DND-41 (cell line): ENCODE data around the gene UTP11.
A peak's percentile ranks its signal among the peaks of the same experiment; 100 is the strongest.

Experiments used
- ATAC-seq: fragments of 200-7000 bp; cut with Tn5 transposase; 3 replicates; pipeline ENCODE4 v1.9.1; 2021; ENCODE audit warnings: low read depth; ENCODE audit not compliant: insufficient read depth
- DNase-seq: peaks from one replicate; pipeline ENCODE4 v3.0.0-alpha.2; 2020
- H2AFZ ChIP-seq: 2 replicates; pipeline ENCODE4 v1.6.0; 2012; ENCODE audit warnings: low read depth, low read length
- H3K27ac ChIP-seq: 2 replicates; pipeline ENCODE4 v1.5.1; 2012; ENCODE audit warnings: low read length, inconsistent platforms
- H3K27me3 ChIP-seq: fragments of 200-600 bp; sonication (generic); 2 replicates; pipeline ENCODE4 v1.6.0; 2012; ENCODE audit warnings: low read length, mild to moderate bottlenecking, inconsistent platforms; ENCODE audit not compliant: insufficient read depth, poor library complexity
- H3K36me3 ChIP-seq: 2 replicates; pipeline ENCODE4 v1.5.1; 2012; ENCODE audit warnings: low read length, inconsistent platforms; ENCODE audit not compliant: insufficient read depth
- H3K4me1 ChIP-seq: 2 replicates; pipeline ENCODE4 v1.5.1; 2012; ENCODE audit warnings: mild to moderate bottlenecking, low read length; ENCODE audit not compliant: insufficient read depth
- H3K4me2 ChIP-seq: 2 replicates; pipeline ENCODE4 v1.6.0; 2012; ENCODE audit warnings: mild to moderate bottlenecking, moderate library complexity, low read length, inconsistent platforms; ENCODE audit not compliant: insufficient read depth
- H3K4me3 ChIP-seq, 2 experiments: fragments of 200-600 bp in 1 of 2; shearing (Covaris generic) in 1 of 2; 2 replicates each; pipeline ENCODE4 v1.5.1; 2012 to 2016; ENCODE audit warnings: inconsistent platforms in 2 of 2, low read length in 2 of 2, mild to moderate bottlenecking in 2 of 2, low read depth in 1 of 2, moderate library complexity in 1 of 2
- H3K79me2 ChIP-seq: 2 replicates; pipeline ENCODE4 v1.6.0; 2012; ENCODE audit warnings: low read length, inconsistent platforms; ENCODE audit not compliant: insufficient read depth
- H3K9ac ChIP-seq: 2 replicates; pipeline ENCODE4 v1.6.0; 2012; ENCODE audit warnings: low read depth, mild to moderate bottlenecking, inconsistent platforms, low read length, moderate library complexity
- H3K9me3 ChIP-seq: 2 replicates; pipeline ENCODE4 v1.5.1; 2012; ENCODE audit warnings: low read length, moderate library complexity, mild to moderate bottlenecking, inconsistent platforms; ENCODE audit not compliant: insufficient read depth, severe bottlenecking
- H4K20me1 ChIP-seq: 2 replicates; pipeline ENCODE4 v1.6.0; 2012; ENCODE audit warnings: low read length; ENCODE audit not compliant: insufficient read depth
- CTCF ChIP-seq: IDR thresholded peaks from 2 replicates; pipeline ENCODE4 v1.5.1; 2012; ENCODE audit warnings: borderline replicate concordance, low read length, moderate library complexity, mild to moderate bottlenecking; ENCODE audit not compliant: poor library complexity, severe bottlenecking; ENCODE audit errors: extremely low read depth
- EZH2 ChIP-seq: IDR thresholded peaks from 3 replicates; pipeline ENCODE4 v1.6.1; 2012; ENCODE audit warnings: borderline replicate concordance, low read depth, mild to moderate bottlenecking, moderate library complexity, low read length, inconsistent platforms; ENCODE audit not compliant: severe bottlenecking

The UTP11 gene

DNA sequence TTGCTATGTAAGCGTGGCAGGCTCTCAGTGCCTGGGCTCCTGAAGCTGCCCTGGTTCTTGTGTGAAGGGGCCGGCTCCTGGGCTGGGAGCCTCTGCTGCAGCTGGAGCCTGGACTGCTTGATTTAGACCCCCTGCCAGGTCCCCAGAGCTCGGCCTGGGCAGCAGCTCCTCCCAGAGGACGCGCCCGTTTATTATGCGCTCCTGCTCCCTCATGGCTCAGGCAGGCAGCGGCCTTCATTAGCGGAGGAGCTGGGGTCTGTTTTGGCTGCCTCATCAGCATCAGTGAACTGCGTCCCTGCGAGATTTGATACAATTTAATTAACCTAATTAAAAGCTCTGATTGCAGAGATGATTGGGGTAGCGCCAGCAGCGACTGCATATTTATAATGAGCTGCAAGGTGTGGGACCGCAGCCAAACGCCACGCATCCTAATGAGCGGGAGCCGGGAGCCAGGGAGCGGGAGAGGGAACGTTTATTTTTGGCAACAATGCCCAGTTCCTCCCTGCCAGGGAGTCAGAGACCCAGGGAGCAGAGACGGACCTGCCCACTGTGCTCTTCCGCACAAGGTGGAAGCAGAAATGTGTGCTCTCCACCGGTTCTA is 16.6 kb downstream of the UTP11 start:
- Histone ChIP-seq H3K9me3 (no peaks in the 10 kb centered on the region), H3K9ac (no peak overlapping the region), H3K79me2 (no peaks in the 10 kb centered on the region), H3K27me3 (no peaks in the 10 kb centered on the region), H3K4me2 (no peak overlapping the region), H3K36me3 (peaks cover 18% of the 10 kb centered on the region), H2AFZ (no peak overlapping the region), H4K20me1 (peaks cover 21% of the 10 kb centered on the region), H3K4me1 (no peaks in the 10 kb centered on the region), H3K27ac (no peak overlapping the region), H3K4me3 (no peak overlapping the region)
- DNase-seq (no peak), ATAC-seq (no peak)
- TF ChIP-seq CTCF (no peak), EZH2 (no peak)

DNA sequence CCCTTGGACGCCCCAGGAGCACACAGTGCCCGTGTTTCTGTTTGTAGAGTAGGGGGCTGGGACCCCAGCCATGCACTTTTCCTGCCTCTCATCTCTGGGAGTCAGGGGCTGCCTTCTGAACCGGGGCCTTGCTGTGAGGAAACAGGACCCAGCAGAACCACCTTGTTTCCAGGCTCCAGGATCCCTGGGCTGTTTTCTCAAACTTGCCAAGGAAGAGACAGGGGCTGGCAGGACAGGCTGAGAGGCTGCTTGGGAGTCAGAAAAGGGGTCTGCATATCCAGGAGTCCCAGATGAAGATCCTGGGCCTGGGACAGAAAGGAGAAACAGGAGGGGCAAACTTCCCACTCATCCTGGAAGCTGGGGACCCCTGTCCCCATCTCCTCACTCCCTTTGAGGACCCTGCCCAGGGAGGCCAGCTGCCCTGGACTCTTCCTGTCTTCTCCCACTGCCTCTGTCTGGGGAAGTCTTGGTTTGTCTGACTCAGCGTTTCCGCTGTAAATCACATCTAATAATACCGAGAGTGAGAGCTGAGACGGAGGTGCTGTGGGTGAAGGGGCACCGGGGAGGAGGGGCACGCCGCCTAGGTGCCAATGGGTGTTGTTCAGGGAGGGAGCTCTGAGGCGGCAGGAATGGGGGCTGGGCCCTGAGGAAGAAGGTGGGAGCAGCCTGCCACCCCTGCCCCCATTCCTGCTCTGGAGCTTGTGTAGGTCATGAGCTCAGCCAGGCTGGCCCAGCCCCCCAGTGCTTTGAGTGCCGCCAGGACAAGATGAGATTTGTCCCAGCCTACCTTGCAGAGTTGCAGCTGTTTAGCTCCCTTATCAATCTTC is 17.4 kb downstream of the UTP11 start:
- peaks cover 21% of the 10 kb centered on the region for H4K20me1 ChIP-seq
- no peak overlapping the region for H3K27ac ChIP-seq
- H3K4me2 ChIP-seq, result no peak overlapping the region
- no peaks in the 10 kb centered on the region for H3K79me2 ChIP-seq
- H3K9me3 ChIP-seq, result no peaks in the 10 kb centered on the region
- peak; percentile 21; the same call in 2 of the 3 replicates for ATAC-seq
- H3K9ac ChIP-seq, result no peak overlapping the region
- DNase-seq, result no peak
- no peak overlapping the region for H3K4me3 ChIP-seq
- H3K4me1 ChIP-seq, result no peaks in the 10 kb centered on the region
- no peaks in the 10 kb centered on the region for H3K27me3 ChIP-seq
- H3K36me3 ChIP-seq, result peaks cover 14% of the 10 kb centered on the region
- H2AFZ ChIP-seq, result no peak overlapping the region
- TF ChIP-seq EZH2 (no peak), CTCF (no peak)

DNA sequence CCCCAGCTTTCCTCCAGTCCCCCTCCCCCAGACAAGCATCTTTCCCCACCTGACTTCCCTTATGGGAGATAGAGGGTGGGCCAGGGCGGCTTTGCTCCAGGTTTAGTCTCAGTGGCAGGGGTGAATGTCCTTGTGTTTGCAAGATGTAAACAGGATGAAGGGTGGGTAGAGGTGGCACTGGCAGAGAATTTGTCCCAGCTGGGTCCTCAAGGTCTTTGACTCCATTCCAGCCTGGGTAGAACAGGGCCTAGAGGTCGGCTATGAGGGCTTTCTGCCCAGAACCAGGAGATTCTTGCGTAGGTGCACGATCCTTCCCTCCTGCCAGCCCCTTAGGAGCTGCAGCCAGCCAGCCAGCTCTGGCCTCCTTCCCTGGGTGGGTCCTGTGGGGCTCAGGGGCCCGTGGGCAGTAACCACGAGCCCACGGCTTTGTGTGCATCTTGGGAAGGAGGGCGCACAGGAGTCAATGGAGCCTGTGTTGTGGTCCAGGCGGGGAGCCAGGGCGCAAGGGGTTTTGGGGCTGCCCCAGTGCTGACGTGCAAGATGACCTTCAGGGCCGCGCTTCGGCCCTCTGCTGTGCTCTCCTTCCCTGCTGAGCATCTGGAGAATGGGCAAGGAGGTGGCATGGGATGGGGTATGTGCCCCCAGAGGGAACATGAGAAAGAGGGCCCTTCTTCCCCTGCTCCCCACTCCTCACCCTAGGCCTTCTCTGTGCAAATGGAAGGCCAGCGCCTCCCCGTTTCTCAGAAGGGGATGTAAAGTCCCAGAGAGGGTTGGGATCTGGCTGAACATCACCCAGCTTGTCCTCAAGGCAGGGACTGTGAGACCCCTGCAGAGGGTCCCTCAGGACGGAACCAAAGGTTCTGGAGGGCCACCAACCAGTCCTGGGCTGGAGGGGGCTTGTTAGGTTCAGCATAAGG is 18.3 kb downstream of the UTP11 start:
- Histone ChIP-seq H3K9me3 (no peaks in the 10 kb centered on the region), H3K4me3 (no peak overlapping the region), H3K27me3 (no peaks in the 10 kb centered on the region), H3K4me2 (no peak overlapping the region), H3K27ac (no peak overlapping the region), H3K79me2 (no peaks in the 10 kb centered on the region), H3K4me1 (no peaks in the 10 kb centered on the region), H4K20me1 (peaks cover 21% of the 10 kb centered on the region), H3K9ac (no peak overlapping the region), H2AFZ (no peak overlapping the region), H3K36me3 (peaks cover 5% of the 10 kb centered on the region)
- TF ChIP-seq EZH2, result no peak
- TF ChIP-seq CTCF, result no peak
- DNase-seq (no peak), ATAC-seq (0 out of 3 replicates have a peak, but pooled peaks have one; percentile 2)
